Endothelial cell (in vitro differentiated cells): ENCODE results near the gene BAIAP2. TPM values are rescaled to one million over a fixed set of nuclear protein-coding genes. Genes with fewer than 3 reads are reported as not detected.

Source experiments
- DNase-seq: peaks from one replicate; pipeline ENCODE4 v3.0.0; 2021; ENCODE audit warnings: low spot score
- H3K27ac Mint-ChIP-seq: one replicate; pipeline ENCODE4 v1.8.0; 2021; ENCODE audit warnings: mixed read lengths, inconsistent platforms; ENCODE audit not compliant: unreplicated experiment
- H3K27me3 Mint-ChIP-seq: one replicate; pipeline ENCODE4 v1.8.0; 2021; ENCODE audit warnings: mild to moderate bottlenecking, moderate library complexity, mixed read lengths, inconsistent platforms; ENCODE audit not compliant: unreplicated experiment
- H3K36me3 Mint-ChIP-seq: one replicate; pipeline ENCODE4 v1.8.0; 2021; ENCODE audit warnings: mild to moderate bottlenecking, low read depth, mixed read lengths, inconsistent platforms; ENCODE audit not compliant: unreplicated experiment
- H3K4me1 Mint-ChIP-seq: one replicate; pipeline ENCODE4 v1.8.0; 2021; ENCODE audit warnings: mild to moderate bottlenecking, mixed read lengths, inconsistent platforms; ENCODE audit not compliant: unreplicated experiment
- H3K4me3 Mint-ChIP-seq: one replicate; pipeline ENCODE4 v1.8.0; 2021; ENCODE audit warnings: mild to moderate bottlenecking, mixed read lengths, inconsistent platforms; ENCODE audit not compliant: unreplicated experiment
- H3K9me3 Mint-ChIP-seq: one replicate; pipeline ENCODE4 v1.8.0; 2021; ENCODE audit warnings: mixed read lengths, inconsistent platforms; ENCODE audit not compliant: unreplicated experiment
- total RNA-seq: library from RNA; stranded (reverse); fragmentation: NEBNext Ultra II Directional; extraction: Animal tissue kit (Norgen Biotek cat#: 25700); gene quantifications from one replicate; pipeline ENCODE4 v1.2.1, GENCODE V29; 2021; ENCODE audit not compliant: unreplicated experiment
- TF ChIP-seq, protein P1 (sequence below): fragments of 200-600 bp; sonication (generic); IDR thresholded peaks from one replicate; pipeline ENCODE4 v1.5.0; 2021; ENCODE audit warnings: antibody characterized with exemption; ENCODE audit not compliant: unreplicated experiment

BAIAP2 gene
- total RNA-seq, 1 donor from 2014 or later, result 67.8 TPM

DNA sequence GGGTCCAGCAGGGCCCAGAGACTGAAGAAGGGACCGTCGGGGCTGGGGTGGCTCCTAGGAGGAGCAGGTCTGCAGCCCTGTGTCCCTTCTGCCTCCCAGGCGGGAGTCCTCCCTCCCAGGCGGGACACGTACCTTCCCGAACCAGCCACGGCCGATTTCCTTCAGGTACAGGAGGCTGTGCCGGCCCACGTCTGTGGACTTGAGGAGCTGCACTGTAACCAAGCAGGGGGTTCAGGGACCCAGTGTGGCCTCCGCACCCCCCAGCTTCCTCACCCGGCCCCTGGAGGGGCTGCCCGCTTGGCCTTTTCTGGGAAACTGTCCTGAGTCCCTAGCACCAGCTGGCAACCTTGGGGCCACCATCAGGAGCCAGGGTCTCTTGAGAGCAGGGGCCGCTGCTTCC lies 93.4 kb downstream of the BAIAP2 start:
- H3K4me3 Mint-ChIP-seq, result no peak overlapping the region
- no peak for DNase-seq
- no peaks in the 10 kb centered on the region for H3K9me3 Mint-ChIP-seq
- H3K4me1 Mint-ChIP-seq, result no peaks in the 10 kb centered on the region
- H3K27ac Mint-ChIP-seq, result no peak overlapping the region
- no peaks in the 10 kb centered on the region for H3K36me3 Mint-ChIP-seq
- TF ChIP-seq, protein P1, sequence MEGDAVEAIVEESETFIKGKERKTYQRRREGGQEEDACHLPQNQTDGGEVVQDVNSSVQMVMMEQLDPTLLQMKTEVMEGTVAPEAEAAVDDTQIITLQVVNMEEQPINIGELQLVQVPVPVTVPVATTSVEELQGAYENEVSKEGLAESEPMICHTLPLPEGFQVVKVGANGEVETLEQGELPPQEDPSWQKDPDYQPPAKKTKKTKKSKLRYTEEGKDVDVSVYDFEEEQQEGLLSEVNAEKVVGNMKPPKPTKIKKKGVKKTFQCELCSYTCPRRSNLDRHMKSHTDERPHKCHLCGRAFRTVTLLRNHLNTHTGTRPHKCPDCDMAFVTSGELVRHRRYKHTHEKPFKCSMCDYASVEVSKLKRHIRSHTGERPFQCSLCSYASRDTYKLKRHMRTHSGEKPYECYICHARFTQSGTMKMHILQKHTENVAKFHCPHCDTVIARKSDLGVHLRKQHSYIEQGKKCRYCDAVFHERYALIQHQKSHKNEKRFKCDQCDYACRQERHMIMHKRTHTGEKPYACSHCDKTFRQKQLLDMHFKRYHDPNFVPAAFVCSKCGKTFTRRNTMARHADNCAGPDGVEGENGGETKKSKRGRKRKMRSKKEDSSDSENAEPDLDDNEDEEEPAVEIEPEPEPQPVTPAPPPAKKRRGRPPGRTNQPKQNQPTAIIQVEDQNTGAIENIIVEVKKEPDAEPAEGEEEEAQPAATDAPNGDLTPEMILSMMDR, result no peak
- H3K27me3 Mint-ChIP-seq, result peaks cover 1% of the 10 kb centered on the region

DNA sequence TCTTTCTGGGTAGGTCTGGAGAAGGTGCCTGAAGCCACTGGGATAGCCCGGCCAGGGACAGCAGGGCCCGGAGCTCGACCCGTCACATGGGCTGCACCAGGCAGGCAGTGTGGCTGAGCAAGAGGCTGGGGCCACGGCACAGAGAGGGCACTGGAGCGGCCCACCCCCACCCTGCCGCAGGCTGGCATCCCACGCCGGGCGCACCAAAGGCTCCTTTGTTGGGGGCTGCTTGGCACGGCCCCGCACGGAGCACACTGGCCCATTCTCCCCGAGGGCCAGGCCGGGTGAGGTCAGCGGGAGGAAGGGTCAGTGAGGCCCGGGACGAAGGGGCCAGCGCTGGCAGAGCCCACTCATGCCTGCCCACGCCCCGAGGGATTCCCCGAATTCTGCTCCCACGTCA lies 93.8 kb downstream of the BAIAP2 start:
- peaks cover 1% of the 10 kb centered on the region for H3K27me3 Mint-ChIP-seq
- H3K4me1 Mint-ChIP-seq, result no peaks in the 10 kb centered on the region
- no peaks in the 10 kb centered on the region for H3K36me3 Mint-ChIP-seq
- H3K27ac Mint-ChIP-seq, result no peak overlapping the region
- no peaks in the 10 kb centered on the region for H3K9me3 Mint-ChIP-seq
- DNase-seq, result no peak
- H3K4me3 Mint-ChIP-seq, result no peak overlapping the region
- TF ChIP-seq, protein P1, result no peak

DNA sequence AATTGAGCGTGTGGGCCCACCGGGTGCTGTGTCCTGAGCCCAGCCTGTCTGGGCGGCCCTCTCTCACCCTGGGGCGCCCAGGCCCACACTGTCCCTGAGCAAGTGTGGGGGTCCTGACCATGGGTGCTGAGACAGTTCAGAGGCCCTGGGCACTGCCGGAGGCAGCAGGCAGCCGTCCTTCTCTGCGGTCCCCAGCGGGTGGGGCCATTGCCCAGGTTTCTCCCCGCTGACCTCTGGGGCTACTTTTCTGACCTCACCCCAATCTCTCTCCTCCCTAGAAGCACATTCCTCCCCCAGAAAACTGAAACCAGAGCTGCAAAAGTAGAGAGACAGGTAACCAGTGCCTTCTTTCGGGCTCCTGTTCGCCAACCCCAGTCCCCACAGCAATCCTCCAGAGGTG lies 94.3 kb downstream of the BAIAP2 start:
- DNase-seq, result no peak
- Mint-ChIP-seq H3K27me3 (peaks cover 1% of the 10 kb centered on the region), H3K9me3 (no peaks in the 10 kb centered on the region), H3K4me3 (no peak overlapping the region), H3K36me3 (no peaks in the 10 kb centered on the region), H3K27ac (no peak overlapping the region), H3K4me1 (no peaks in the 10 kb centered on the region)
- TF ChIP-seq, protein P1, result no peak

GRCh38 chr17:81129711-81130367 lies 94.9 kb downstream of the BAIAP2 start:
- H3K4me1 Mint-ChIP-seq, result no peaks in the 10 kb centered on the region
- TF ChIP-seq, protein P1, result no peak
- H3K36me3 Mint-ChIP-seq, result no peaks in the 10 kb centered on the region
- no peaks in the 10 kb centered on the region for H3K27me3 Mint-ChIP-seq
- no peak for DNase-seq
- H3K27ac Mint-ChIP-seq, result no peak overlapping the region
- no peak overlapping the region for H3K4me3 Mint-ChIP-seq
- H3K9me3 Mint-ChIP-seq, result no peaks in the 10 kb centered on the region
